ENCODE data around the gene VARS1.
A peak's percentile ranks its signal among the peaks of the same experiment; 100 is the strongest.

DNA sequence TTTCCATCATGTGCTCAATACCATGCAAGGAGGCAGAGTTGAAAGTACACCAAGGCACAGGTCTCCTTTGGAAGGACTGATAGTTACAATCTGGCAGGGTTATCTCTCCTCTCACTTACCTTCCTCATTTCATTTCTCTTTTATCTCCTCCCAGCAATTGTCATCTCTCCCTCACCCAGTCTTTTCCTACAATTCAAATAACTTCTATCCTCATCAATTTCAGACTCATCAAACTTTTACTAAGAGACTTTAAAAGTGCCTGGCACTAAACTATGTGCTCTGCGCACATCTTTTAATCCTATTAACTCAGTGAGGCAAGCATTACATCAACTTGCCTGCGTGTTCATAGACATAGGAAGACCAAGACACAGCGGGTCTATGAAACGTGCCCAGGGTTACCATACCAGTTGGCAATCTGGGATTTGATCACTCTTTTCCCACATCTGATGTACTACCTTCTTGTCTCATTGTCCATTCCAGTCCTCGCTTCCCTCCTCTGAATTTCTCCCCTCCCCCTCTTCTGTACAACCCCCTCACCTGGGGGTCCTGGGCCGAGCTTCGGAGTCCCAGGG is 1.2 kb downstream of the VARS1 start:
- TF ChIP-seq, protein P1, sequence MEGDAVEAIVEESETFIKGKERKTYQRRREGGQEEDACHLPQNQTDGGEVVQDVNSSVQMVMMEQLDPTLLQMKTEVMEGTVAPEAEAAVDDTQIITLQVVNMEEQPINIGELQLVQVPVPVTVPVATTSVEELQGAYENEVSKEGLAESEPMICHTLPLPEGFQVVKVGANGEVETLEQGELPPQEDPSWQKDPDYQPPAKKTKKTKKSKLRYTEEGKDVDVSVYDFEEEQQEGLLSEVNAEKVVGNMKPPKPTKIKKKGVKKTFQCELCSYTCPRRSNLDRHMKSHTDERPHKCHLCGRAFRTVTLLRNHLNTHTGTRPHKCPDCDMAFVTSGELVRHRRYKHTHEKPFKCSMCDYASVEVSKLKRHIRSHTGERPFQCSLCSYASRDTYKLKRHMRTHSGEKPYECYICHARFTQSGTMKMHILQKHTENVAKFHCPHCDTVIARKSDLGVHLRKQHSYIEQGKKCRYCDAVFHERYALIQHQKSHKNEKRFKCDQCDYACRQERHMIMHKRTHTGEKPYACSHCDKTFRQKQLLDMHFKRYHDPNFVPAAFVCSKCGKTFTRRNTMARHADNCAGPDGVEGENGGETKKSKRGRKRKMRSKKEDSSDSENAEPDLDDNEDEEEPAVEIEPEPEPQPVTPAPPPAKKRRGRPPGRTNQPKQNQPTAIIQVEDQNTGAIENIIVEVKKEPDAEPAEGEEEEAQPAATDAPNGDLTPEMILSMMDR (IDR thresholded peaks at IDR 0.05 in 8 of 11, conservative IDR thresholded peaks at IDR 0.05 in 3 of 11): no peak
- TF ChIP-seq POLR2AphosphoS5 (IDR thresholded peaks at IDR 0.05): no peak
- TF ChIP-seq POLR2A (IDR thresholded peaks at IDR 0.05): peak in 1 of 3 donors; percentile 11
